AG10803 (cell line): ENCODE measurements around the gene FHOD1.
A peak's percentile ranks its signal among the peaks of the same experiment; 100 is the strongest.

Experiments used
- DNase-seq: peaks from one replicate; pipeline ENCODE4 v3.0.0; 2010; ENCODE audit warnings: low read depth
- H3K4me3 ChIP-seq: 2 replicates; pipeline ENCODE4 v1.5.1; 2011; ENCODE audit warnings: mild to moderate bottlenecking, low read length, control low read depth
- TF ChIP-seq, protein P1 (sequence below): conservative IDR thresholded peaks from 2 replicates; pipeline ENCODE4 v1.5.1; 2011; ENCODE audit warnings: mild to moderate bottlenecking, low read length, control low read depth, inconsistent platforms

The FHOD1 gene

DNA sequence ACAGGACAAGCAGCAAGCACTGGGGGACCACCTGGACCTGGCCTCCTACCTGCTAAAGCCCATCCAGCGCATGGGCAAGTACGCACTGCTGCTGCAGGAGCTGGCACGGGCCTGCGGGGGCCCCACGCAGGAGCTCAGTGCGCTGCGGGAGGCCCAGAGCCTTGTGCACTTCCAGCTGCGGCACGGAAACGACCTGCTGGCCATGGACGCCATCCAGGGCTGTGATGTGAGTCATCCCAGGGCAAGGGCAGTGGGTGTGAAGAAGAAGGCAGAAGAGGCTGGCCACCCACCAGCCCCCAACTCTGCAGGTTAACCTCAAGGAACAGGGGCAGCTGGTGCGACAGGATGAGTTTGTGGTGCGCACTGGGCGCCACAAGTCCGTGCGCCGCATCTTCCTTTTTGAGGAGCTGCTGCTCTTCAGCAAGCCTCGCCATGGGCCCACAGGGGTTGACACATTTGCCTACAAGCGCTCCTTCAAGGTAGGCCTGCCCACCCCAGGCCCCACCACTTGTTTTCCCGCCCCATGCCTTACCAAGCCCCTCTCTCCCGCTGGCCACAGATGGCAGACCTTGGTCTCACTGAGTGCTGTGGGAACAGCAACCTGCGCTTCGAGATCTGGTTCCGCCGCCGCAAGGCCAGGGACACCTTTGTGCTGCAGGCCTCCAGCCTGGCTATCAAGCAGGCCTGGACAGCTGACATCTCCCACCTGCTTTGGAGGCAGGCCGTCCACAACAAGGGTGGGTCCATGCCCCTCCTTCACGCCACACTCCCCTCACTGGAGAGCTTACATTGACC, 39.4 kb upstream of the FHOD1 start:
- TF ChIP-seq, protein P1, sequence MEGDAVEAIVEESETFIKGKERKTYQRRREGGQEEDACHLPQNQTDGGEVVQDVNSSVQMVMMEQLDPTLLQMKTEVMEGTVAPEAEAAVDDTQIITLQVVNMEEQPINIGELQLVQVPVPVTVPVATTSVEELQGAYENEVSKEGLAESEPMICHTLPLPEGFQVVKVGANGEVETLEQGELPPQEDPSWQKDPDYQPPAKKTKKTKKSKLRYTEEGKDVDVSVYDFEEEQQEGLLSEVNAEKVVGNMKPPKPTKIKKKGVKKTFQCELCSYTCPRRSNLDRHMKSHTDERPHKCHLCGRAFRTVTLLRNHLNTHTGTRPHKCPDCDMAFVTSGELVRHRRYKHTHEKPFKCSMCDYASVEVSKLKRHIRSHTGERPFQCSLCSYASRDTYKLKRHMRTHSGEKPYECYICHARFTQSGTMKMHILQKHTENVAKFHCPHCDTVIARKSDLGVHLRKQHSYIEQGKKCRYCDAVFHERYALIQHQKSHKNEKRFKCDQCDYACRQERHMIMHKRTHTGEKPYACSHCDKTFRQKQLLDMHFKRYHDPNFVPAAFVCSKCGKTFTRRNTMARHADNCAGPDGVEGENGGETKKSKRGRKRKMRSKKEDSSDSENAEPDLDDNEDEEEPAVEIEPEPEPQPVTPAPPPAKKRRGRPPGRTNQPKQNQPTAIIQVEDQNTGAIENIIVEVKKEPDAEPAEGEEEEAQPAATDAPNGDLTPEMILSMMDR = no peak
- H3K4me3 ChIP-seq = no peak overlapping the region
- DNase-seq = no peak

DNA sequence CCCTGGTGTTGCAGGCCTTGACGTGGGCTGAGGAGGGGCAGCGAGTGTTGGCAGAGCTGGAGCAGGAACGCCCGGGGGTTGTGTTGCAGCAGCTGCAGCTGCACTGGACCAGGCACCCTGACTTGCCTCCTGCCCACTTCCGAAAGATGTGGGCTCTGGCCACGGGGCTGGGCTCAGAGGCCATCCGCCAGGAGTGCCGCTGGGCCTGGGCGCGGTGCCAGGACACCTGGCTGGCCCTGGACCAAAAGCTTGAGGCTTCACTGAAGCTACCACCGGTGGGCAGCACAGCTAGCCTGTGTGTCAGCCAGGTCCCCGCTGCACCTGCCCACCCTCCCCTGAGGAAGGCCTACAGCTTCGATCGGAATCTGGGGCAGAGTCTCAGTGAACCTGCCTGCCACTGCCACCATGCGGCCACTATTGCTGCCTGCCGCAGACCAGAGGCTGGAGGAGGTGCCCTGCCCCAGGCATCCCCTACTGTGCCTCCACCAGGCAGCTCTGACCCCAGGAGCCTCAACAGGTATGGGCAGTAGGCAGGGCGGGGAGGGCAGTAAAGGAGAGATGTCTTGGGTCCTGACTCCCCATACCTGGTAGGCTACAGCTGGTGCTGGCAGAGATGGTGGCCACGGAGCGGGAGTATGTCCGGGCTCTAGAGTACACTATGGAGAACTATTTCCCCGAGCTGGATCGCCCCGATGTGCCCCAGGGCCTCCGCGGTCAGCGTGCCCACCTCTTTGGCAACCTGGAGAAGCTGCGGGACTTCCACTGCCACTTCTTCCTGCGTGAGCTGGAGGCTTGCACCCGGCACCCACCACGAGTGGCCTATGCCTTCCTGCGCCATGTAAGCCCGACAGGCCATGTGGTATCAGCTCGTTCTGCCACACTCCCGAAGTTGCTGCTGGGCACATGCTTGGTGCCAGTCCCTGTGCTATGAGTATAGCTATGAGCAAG, 37.7 kb upstream of the FHOD1 start:
- H3K4me3 ChIP-seq = no peak overlapping the region
- TF ChIP-seq, protein P1 = peak; percentile 40
- no peak for DNase-seq

GRCh38 chr16:67283826-67284555, 36.7 kb upstream of the FHOD1 start:
- no peak for DNase-seq
- no peak overlapping the region for H3K4me3 ChIP-seq
- TF ChIP-seq, protein P1 = no peak

- TF ChIP-seq, protein P1 = no peak
- peak; percentile 24 for DNase-seq
- no peak overlapping the region for H3K4me3 ChIP-seq
These were observed 36.0 kb upstream of the FHOD1 start for GRCh38 chr16:67283039-67283825.

DNA sequence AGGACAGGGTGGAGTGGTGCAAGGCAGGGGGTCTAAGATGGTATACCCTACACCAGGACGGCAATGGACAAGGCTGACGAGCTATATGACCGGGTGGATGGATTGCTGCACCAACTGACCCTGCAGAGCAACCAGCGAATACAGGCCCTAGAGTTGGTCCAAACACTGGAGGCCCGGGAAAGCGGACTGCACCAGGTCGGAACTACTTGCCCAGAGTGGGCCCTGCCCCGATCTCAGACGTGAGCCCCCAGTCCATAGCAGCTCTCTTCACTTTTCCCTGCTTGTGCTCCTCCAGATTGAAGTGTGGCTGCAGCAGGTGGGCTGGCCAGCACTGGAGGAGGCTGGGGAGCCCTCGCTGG, 35.1 kb upstream of the FHOD1 start:
- no peak overlapping the region for H3K4me3 ChIP-seq
- DNase-seq = no peak
- TF ChIP-seq, protein P1 = no peak
